ENCODE data around the gene NCAPD3.

- TF ChIP-seq EZH2 (IDR thresholded peaks at IDR 0.05; ENCODE audit: low read length, missing control alignments) (no peak), CTCF (conservative IDR thresholded peaks at IDR 0.05 in 1 of 2, IDR thresholded peaks at IDR 0.05 in 1 of 2; ENCODE audit: low read depth in 1 of 2, low read length in 2 of 2) (no peak)
These were observed 646 bp downstream of the NCAPD3 start for GRCh38 chr11:134223121-134223520.

Measured in fibroblast of lung (primary cell).